ENCODE data around the gene OSBPL5.
A peak's percentile ranks its signal among the peaks of the same experiment; 100 is the strongest.

OSBPL5 gene, protein sequence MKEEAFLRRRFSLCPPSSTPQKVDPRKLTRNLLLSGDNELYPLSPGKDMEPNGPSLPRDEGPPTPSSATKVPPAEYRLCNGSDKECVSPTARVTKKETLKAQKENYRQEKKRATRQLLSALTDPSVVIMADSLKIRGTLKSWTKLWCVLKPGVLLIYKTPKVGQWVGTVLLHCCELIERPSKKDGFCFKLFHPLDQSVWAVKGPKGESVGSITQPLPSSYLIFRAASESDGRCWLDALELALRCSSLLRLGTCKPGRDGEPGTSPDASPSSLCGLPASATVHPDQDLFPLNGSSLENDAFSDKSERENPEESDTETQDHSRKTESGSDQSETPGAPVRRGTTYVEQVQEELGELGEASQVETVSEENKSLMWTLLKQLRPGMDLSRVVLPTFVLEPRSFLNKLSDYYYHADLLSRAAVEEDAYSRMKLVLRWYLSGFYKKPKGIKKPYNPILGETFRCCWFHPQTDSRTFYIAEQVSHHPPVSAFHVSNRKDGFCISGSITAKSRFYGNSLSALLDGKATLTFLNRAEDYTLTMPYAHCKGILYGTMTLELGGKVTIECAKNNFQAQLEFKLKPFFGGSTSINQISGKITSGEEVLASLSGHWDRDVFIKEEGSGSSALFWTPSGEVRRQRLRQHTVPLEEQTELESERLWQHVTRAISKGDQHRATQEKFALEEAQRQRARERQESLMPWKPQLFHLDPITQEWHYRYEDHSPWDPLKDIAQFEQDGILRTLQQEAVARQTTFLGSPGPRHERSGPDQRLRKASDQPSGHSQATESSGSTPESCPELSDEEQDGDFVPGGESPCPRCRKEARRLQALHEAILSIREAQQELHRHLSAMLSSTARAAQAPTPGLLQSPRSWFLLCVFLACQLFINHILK

DNA sequence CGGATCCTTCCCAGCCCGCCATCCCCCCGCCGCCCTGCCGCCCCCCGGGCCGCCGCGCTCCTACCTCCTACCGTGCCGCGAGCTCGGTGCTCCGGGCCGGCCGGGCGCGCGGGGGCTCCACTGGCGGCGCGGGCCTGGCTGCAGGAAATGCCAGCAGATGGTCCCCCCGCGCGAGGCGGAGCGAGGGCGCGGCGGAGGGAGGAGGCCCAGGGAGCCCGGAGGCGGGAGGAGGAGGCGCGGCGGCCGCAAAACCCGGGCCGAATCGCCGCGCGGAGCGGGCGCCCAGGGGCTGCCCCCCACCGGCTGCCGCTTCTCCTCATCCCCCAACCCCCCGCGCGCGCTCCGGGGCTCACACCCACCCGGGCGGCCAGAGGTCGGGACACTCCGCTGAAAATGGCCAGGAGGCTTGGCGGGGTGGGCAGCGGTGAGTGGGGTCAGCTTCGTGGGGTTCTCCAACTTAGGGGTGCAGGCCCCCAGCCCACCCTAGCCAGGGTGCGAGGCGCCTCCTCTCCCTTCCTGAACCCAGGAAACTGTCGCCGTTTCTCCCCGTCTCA, at the start of gene OSBPL5:
OSBPL5 (minus strand) TSS at position 159 of the 554 bp plus-strand sequence. CDS start 36,162 bp downstream, outside the sequence.
- Histone ChIP-seq H3K9me3 (no peaks in the 10 kb centered on the region), H3K4me3 (peak within 1 kb of the TSS; percentile 73 to 83), H3K27me3 (no peaks in the 10 kb centered on the region), H3K27ac (peak within 1 kb of the TSS; percentile 90 to 93), H3K4me1 (peaks cover 7 to 65% (median 53%) of the 10 kb centered on the region in 4 donors), H3K36me3 (no peaks in the 10 kb centered on the region)
- TF ChIP-seq, protein P1, sequence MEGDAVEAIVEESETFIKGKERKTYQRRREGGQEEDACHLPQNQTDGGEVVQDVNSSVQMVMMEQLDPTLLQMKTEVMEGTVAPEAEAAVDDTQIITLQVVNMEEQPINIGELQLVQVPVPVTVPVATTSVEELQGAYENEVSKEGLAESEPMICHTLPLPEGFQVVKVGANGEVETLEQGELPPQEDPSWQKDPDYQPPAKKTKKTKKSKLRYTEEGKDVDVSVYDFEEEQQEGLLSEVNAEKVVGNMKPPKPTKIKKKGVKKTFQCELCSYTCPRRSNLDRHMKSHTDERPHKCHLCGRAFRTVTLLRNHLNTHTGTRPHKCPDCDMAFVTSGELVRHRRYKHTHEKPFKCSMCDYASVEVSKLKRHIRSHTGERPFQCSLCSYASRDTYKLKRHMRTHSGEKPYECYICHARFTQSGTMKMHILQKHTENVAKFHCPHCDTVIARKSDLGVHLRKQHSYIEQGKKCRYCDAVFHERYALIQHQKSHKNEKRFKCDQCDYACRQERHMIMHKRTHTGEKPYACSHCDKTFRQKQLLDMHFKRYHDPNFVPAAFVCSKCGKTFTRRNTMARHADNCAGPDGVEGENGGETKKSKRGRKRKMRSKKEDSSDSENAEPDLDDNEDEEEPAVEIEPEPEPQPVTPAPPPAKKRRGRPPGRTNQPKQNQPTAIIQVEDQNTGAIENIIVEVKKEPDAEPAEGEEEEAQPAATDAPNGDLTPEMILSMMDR (IDR thresholded peaks at IDR 0.05) = no peak
- peak; percentile 79 to 91 for DNase-seq
- intact Hi-C loops (cut with DNase I; ENCODE audit: low total_unique reads) = no loop called here

DNA sequence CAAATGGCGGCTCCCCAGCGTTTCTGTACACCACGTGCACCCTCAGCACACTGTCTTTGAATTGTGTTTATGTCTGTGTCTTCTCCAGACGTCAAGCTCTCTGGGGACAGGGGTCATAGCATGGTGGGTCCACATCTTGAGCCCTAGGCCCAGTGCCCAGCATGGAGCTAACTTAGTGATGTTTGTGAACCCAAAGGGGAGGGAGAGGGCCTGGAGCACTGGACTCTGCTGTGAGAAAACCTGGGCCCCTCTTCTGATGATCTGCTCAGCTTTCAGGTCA, 49.2 kb upstream of the OSBPL5 start:
- peak in 1 of 2 donors; percentile 51 for DNase-seq
- intact Hi-C loops (cut with DNase I; ENCODE audit: low total_unique reads) = loop anchor here (10.0 kb wide), 1 partner anchor 110 kb away; no protein-coding TSS in a partner anchor
- Histone ChIP-seq H3K4me3 (no peak overlapping the region), H3K27me3 (peaks cover 0 to 52% of the 10 kb centered on the region in 2 donors), H3K27ac (no peak overlapping the region), H3K4me1 (peaks cover 0 to 6% (median 2%) of the 10 kb centered on the region in 4 donors), H3K9me3 (peaks cover 0 to 12% (median 8%) of the 10 kb centered on the region in 3 donors), H3K36me3 (no peaks in the 10 kb centered on the region)
- TF ChIP-seq, protein P1 (IDR thresholded peaks at IDR 0.05) = no peak

DNA sequence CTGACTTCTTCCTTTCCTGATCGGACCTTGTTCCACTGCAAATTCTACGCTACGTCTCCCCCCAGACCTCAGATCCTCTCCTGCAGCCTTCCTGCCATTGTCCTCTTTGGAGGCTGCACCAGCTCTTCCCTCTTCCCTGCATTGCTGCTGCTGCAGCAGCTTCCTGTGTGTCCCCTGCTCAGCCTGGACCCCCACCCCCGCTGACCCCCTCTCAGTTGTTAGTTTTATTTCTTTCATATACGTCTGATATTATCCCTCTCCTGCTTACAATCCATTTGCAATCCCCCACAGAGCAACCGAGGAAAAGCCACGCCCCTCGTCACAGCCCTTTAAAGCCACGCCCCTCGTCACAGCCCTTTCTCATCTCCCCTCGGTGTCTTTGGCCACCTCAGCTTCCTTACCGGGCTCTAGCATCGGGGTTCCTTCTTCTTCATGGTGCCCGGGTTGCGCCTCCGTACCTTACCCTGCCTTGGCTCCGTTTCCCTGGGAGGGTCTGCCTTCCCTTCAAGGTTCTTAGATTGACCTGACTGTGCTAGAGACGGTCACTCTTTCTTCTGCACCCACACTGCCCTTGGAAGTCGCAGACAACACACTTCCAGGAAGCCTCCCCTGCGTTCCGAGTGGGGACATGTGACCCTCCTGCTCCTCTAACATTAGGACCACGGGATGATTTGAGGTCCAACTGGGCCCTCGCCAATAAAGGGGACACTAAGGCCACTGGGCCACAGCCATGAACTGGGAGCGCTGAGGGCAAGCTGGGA, 48.7 kb upstream of the OSBPL5 start:
- Histone ChIP-seq H3K27me3 (peaks cover 0 to 47% of the 10 kb centered on the region in 2 donors), H3K9me3 (peaks cover 0 to 12% (median 8%) of the 10 kb centered on the region in 3 donors), H3K4me3 (no peak overlapping the region), H3K36me3 (no peaks in the 10 kb centered on the region), H3K4me1 (peaks cover 0 to 6% (median 2%) of the 10 kb centered on the region in 4 donors), H3K27ac (no peak overlapping the region)
- TF ChIP-seq, protein P1 (IDR thresholded peaks at IDR 0.05) = no peak
- peak in 1 of 2 donors; percentile 41 for DNase-seq
- intact Hi-C loops (cut with DNase I; ENCODE audit: low total_unique reads) = loop anchor here (10.0 kb wide), 1 partner anchor 109 kb away; no protein-coding TSS in a partner anchor

DNA sequence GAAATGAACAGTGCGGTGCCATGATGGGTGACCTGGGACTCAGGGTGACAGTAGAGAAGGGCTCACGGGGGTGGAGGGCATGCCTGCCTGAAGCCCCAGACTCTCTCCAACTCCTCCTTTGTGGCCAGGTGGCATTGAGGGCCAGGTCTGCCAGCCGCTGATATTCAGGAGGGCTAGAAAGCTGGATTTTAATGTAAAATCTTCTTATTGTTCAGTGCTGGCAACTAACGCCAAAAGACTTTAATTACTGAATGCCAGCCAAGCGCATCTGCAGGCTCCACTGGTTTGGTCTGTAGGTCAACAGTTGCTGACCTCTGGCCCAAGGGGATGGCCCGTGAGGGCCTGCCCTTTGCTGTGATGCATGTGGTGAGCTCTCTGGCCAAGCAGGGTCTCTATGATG, 43.2 kb upstream of the OSBPL5 start:
- peaks cover 0 to 12% (median 8%) of the 10 kb centered on the region in 3 donors for H3K9me3 ChIP-seq

More for the DNA sequence above, 43.2 kb upstream of the OSBPL5 start:
- TF ChIP-seq, protein P1 (IDR thresholded peaks at IDR 0.05) = no peak
- no peak for DNase-seq
- Histone ChIP-seq H3K27me3 (peaks cover 0 to 19% of the 10 kb centered on the region in 2 donors), H3K4me3 (no peak overlapping the region), H3K4me1 (peaks cover 0 to 14% (median 9%) of the 10 kb centered on the region in 4 donors), H3K27ac (no peak overlapping the region), H3K36me3 (no peaks in the 10 kb centered on the region)
- intact Hi-C loops (cut with DNase I; ENCODE audit: low total_unique reads) = no loop called here

All from tibial artery (tissue), 4 donors.